BJ (cell line): ENCODE results near the gene SF3B6. TPM values are rescaled to one million over a fixed set of nuclear protein-coding genes. Genes with fewer than 3 reads are reported as not detected.

Source experiments
- CTCF ChIA-PET: fragments of 350-600 bp; formaldehyde crosslinking; extraction: SDS; loops from one replicate; lab custom pipeline; 2021; ENCODE audit warnings: antibody characterized with exemption, inconsistent platforms; lab: Yijun Ruan, JAX
- POLR2A ChIA-PET: fragments of 300-600 bp; sonication (Branson Sonifier 250); formaldehyde crosslinking; extraction: SDS; loops from one replicate; lab custom pipeline; 2021; ENCODE audit warnings: antibody characterized with exemption; lab: Charles Lee
- DNase-seq: peaks from one replicate; pipeline ENCODE4 v3.0.0-alpha.2; 2011; ENCODE audit warnings: low read depth
- H3K27me3 ChIP-seq: 2 replicates; pipeline ENCODE4 v1.6.0; 2011; ENCODE audit warnings: low read length; ENCODE audit not compliant: control insufficient read depth, insufficient read depth
- H3K36me3 ChIP-seq: 2 replicates; pipeline ENCODE4 v1.5.1; 2011; ENCODE audit warnings: low read length; ENCODE audit not compliant: control insufficient read depth, insufficient read depth
- H3K4me3 ChIP-seq: 2 replicates; pipeline ENCODE4 v1.5.1; 2011; ENCODE audit warnings: low read depth, mild to moderate bottlenecking, control low read depth, low read length
- CTCF ChIP-seq: IDR thresholded peaks from 2 replicates; pipeline ENCODE4 v1.5.1; 2011; ENCODE audit warnings: low read depth, mild to moderate bottlenecking, control low read depth, inconsistent platforms, low read length, moderate library complexity; ENCODE audit not compliant: insufficient read depth
- polyA plus RNA-seq: library from polyadenylated mRNA; depleted of rRNA; stranded (reverse); fragments of >200 nt; gene quantifications from 2 replicates; pipeline ENCODE4 v1.2.3, GENCODE V29; 2011

SF3B6 gene
- polyA plus RNA-seq, 1 experiment: 107 TPM

- no peaks in the 10 kb centered on the region for H3K27me3 ChIP-seq
- ChIA-PET POLR2A (no interaction called here), CTCF (interaction anchor here (1.6 kb wide), 1 partner anchor 162 kb away, joined by 4 read pairs; the partner anchor contains the start of gene ATAD2B)
- TF ChIP-seq CTCF: no peak
- no peaks in the 10 kb centered on the region for H3K36me3 ChIP-seq
- H3K4me3 ChIP-seq: no peak overlapping the region
- DNase-seq: no peak
Observed at GRCh38 chr2:24088821-24089359, 12.8 kb upstream of the SF3B6 start.

GRCh38 chr2:24087032-24087431, 10.9 kb upstream of the SF3B6 start:
- CTCF ChIA-PET: no interaction called here

GRCh38 chr2:24086241-24086640, 10.1 kb upstream of the SF3B6 start:
- no peak for DNase-seq
- POLR2A ChIA-PET: no interaction called here
- H3K4me3 ChIP-seq: no peak overlapping the region
- CTCF ChIA-PET: interaction anchor here (0.7 to 2.7 kb wide), 2 partner anchors 25 to 298 kb away, joined by 3 to 12 read pairs; no protein-coding TSS in a partner anchor
- H3K36me3 ChIP-seq: peaks cover 9% of the 10 kb centered on the region
- no peak for TF ChIP-seq CTCF
- H3K27me3 ChIP-seq: no peaks in the 10 kb centered on the region

More at GRCh38 chr2:24087032-24087431, 10.9 kb upstream of the SF3B6 start:
- H3K4me3 ChIP-seq: no peak overlapping the region
- H3K36me3 ChIP-seq: peaks cover 7% of the 10 kb centered on the region
- no peak for TF ChIP-seq CTCF
- no peak for DNase-seq
- no peaks in the 10 kb centered on the region for H3K27me3 ChIP-seq
- POLR2A ChIA-PET: no interaction called here

GRCh38 chr2:24085200-24085489, 9.0 kb upstream of the SF3B6 start:
- H3K4me3 ChIP-seq: peak overlapping the region; percentile 72
- H3K27me3 ChIP-seq: no peaks in the 10 kb centered on the region
- ChIA-PET POLR2A (no interaction called here), CTCF (interaction anchor here (0.5 to 3.5 kb wide), 15 partner anchors 9 to 299 kb away, joined by 3 to 44 read pairs (median 4); partner anchors contain the start of genes ATAD2B, FAM228B, PFN4 and SF3B6)
- no peak for TF ChIP-seq CTCF
- no peak for DNase-seq
- H3K36me3 ChIP-seq: peaks cover 13% of the 10 kb centered on the region

GRCh38 chr2:24084386-24085199, 8.5 kb upstream of the SF3B6 start, which contains the start of gene TP53I3:
Gene TP53I3, minus strand, starts transcription at chr2:24084834. Its CDS starts 508 bp downstream, at chr2:24084326.
- POLR2A ChIA-PET: interaction anchor here (0.6 to 1.0 kb wide), 3 partner anchors 9 to 157 kb away, joined by 3 to 7 read pairs (median 3); partner anchors contain the start of genes ATAD2B and SF3B6

More at GRCh38 chr2:24084386-24085199, 8.5 kb upstream of the SF3B6 start, which contains the start of gene TP53I3:
- CTCF ChIA-PET: interaction anchor here (0.5 to 3.5 kb wide), 41 partner anchors 8 to 374 kb away, joined by 3 to 44 read pairs (median 4); partner anchors contain the start of genes ATAD2B, FAM228B, PFN4 and SF3B6
- H3K27me3 ChIP-seq: no peaks in the 10 kb centered on the region
- peak; percentile 46 for DNase-seq
- peaks cover 13% of the 10 kb centered on the region for H3K36me3 ChIP-seq
- peak; percentile 54 for TF ChIP-seq CTCF
- peak within 1 kb of the TSS; percentile 72 for H3K4me3 ChIP-seq
